HG03103 (cell line): Measurements from ENCODE around the gene PRKAB1.

Source experiments
- ATAC-seq: cut with Tn5 transposase; IDR thresholded peaks from one replicate; pipeline ENCODE4 v1.9.1; 2021; ENCODE audit warnings: low read depth; ENCODE audit not compliant: unreplicated experiment

The PRKAB1 gene

DNA sequence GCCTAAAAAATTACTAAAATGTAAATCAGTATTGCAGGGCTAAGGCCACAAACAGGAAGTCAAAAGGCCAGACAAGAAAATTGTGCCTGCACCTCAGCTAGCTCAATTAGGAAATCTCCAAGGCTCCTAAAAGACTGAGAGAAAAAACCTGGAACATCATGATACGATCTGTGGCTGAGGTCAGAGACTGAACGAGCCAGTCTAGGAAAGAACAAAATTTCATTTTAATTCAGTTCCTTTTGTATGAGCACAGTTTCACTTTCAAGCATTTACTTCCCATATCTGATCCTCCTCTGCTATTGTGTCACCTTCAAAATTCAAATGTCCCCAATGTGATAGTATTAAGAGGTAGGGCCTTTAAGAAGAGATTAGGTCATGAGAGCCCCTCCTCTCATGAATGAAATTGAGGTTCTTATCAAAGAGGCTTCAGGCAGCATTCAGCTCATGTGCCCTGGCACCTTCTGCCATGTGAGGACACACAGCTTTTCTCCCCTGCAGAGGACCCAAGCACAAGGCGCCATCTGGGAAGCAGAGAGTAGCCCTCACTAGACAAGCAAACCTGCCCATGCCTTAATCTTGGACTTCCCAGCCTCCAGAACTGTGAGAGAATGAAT is 14.8 kb downstream of the PRKAB1 start:
- ATAC-seq = no peak

DNA sequence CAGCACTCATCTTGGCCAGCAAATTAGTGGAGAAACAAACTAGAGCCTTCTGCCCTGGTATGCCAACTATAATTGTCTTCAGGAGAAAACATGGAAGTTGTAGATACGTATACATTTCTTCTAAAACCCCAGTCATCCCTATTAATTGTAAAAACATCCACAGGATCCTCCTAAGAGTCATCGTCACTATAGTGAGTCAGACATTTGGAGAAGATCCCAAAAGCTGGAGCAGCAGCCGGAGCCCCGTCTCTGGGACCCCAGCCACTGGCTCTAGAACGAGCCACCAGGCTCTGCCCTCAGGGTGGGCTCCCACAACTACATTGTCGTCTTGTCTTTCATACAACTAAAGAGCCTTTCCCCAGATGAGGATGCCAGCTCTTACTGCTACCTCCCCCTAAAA is 15.5 kb downstream of the PRKAB1 start:
- ATAC-seq = no peak

- no peak for ATAC-seq
Observed at GRCh38 chr12:119683816-119684215, 15.9 kb downstream of the PRKAB1 start.

GRCh38 chr12:119684711-119685369 is 16.9 kb downstream of the PRKAB1 start:
- ATAC-seq = no peak

DNA sequence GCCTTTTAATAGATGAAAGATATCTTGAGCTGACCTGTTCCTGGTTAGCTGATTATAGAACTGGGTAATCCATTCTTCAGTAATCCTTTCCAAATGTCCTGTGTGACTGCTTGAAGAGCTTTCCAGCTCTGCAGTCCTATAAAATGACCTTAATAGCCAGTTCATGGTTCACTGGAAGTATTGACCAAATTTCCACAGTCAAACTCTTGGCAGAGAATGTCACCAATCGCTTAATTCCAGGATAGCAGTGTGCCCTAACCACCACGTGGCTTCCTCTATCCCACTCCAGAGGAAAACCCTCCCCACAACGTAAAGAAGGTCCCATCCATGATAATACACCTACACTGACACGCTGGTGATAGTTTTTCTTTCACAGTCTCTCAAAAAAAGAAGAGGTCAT is 17.4 kb downstream of the PRKAB1 start:
- no peak for ATAC-seq

DNA sequence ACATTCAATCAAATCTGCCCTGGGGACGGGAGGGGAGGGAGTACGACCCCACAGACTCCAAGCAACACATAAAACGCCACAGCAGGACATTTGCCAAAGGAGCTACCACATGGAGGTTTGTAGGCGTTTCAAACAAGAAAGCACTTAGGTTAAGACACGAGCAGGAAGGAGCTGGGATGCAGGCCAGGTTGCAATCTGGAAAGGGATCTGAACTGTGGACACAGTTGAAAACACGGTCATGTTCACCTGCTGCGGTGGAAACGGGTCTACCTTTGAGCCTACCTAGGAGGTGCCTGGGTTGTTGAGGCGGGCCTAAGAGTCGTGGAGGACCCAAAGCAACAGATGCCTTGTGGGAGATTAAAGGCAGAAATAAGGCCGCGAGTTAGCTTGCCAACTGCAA is 18.4 kb downstream of the PRKAB1 start:
- ATAC-seq = no peak

GRCh38 chr12:119686776-119687175 is 18.8 kb downstream of the PRKAB1 start:
- ATAC-seq = no peak

DNA sequence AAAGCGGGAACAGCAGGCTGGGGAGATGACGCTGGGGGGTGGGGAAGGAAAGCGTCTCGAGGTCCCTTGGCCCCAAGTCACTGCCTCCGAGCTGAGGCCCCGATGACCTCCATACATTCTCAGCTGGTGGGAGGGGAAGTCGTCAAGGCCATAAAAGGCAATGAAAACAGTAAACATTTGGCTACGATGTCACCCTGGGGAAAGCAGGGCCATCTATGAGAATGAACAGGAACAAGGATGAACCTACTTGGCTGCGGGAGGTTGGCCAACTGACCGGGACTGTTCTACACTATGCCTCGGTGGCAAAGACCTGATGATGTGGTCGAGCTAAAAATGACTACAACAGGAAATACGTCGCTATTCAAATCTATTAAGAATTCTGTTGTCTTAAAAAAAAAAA is 19.5 kb downstream of the PRKAB1 start:
- no peak for ATAC-seq

- ATAC-seq = no peak
Observed at GRCh38 chr12:119687879-119688278, 19.9 kb downstream of the PRKAB1 start.

DNA sequence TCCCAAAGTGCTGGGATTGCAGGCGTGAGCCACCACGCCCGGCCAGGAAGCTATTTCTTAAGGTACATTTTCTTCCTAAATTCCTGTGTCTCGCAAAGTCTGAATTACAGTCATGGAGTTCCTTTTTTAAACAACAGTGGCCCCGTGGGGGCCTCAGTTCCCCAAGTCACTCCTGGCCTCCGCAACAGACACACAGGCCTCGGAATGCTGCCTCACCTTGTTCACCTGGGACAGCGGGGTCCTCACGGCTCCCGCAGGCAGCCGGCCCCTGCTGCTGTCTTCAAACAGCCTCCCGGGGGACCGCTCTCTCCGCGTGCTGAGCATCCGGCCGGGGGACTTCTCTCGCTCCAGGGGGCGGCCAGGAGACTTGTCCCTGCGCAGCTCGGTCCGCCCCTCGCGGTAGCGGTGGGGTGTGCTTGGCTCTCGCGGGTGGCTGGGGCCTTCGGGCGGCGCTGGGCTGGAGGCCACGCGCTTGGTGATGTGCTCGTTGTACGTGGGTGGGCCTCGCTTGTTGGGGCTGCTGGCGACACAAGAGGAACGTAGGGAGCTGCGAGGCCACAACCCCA is 22.1 kb downstream of the PRKAB1 start:
- no peak for ATAC-seq

DNA sequence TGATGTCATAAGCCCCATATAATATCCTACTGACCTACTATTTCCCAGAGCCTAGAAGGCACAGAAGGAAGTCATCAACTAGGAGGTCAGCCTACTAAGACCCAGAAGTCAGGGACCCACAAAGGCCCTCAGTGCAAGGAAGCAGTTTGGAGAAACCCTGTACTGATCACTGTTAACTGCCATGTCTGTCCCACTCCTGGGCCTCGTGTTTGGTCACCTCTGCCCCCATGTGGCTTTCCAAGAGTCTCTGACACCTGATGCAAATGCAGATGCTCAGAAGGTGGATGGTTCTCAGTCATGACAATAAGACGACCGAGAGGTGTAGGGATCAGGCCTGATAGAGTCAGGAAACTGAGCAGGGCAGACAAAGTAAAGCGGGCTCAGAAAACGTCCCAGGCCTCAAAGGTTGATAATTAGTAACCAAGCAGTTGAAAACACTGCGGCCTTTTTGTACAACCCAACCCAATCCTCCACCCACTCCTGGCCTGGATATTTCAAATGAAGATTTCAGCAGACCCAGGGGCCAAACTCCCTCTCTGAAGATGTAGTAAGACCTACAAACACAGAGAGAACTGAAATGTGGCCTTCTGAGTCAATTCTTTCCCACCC is 23.4 kb downstream of the PRKAB1 start:
- no peak for ATAC-seq

DNA sequence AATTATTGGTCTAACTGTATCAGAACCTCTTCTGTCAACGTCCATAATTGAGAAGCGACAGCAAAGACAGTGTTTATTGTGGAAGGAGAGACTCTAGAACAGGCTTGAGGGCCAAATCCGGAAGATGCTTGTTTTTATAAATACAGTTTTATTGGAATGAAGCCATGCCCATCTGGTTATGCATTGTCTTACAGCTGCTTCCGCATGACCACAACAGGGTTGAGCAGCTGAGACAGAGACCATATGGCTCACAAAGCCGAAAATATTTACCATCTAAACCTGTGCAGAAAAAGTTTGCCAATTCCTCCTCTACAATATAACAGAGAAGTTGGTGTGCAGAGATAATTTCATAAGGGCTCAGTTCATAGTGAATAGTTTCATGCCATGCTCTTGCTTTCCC is 24.5 kb downstream of the PRKAB1 start:
- ATAC-seq = no peak

DNA sequence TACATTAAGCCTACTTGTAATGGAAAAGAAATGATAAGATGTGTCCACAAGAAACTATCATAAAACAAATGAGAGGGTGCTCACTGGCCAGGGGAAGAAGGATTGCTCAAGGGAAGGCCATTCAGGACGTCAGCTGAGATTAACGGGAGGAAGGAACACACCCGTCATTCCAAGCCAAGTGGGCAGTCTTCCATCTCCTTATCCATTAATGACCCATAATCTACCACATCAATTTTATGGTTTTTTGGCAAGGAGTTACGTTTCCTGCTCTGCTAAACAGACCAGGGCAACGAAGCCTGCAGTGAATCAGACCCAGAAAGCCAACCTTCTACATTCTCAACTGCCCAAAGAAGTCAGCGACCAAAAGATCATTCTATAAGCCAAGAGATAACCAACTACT is 25.1 kb downstream of the PRKAB1 start:
- no peak for ATAC-seq

- no peak for ATAC-seq
Observed at GRCh38 chr12:119693511-119693910, 25.6 kb downstream of the PRKAB1 start.

- ATAC-seq = no peak
Observed at GRCh38 chr12:119694111-119694510, 26.2 kb downstream of the PRKAB1 start.

GRCh38 chr12:119695034-119695433 is 27.1 kb downstream of the PRKAB1 start:
- ATAC-seq = no peak

DNA sequence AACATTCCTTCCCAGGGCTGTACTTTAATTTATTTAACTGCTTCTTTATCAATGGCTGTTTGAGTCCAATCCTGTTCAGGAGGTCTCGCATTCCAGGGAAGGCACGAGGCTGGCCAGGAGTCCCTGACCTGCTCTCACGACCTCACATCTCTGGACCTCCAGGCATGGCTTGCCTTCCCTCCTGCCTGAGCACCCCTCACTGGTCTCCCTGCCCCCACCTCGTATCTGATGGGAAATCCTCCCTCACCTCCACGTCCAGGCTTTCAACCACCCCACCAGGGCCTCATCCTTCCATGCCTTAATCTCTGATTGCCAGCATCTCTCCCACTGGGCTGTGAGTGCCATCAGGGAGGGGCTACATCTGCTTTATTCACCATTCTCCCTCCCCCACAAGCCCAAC is 29.0 kb downstream of the PRKAB1 start:
- ATAC-seq = no peak

DNA sequence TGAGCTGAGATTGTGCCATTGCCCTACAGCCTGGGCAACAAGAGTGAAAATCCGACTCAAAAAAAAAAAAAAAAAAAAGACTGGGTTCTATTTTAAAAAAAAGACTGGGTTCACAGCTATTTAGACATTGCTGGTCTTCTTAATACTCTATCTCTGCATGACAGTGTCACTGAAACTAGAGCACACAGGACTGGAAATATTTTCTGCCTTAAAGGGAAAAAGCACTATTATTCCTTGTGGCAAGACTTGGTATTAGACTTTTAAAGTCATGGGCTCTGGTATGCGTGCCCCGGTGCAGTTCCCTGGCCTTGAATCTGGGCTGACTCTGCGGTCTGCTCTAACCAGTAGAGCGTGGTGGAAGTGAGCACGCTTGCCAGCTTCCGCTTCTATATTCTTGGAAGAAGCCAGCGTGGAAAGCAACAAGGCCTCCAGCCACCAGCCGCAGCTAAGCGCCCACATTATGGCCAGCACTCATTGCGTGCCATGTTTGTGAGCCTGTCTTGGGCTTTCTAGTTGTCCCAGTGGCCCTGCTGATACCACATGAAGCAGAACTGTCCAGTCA is 31.3 kb downstream of the PRKAB1 start:
- ATAC-seq = no peak

- ATAC-seq = no peak
Observed at GRCh38 chr12:119700078-119700477, 32.1 kb downstream of the PRKAB1 start.

DNA sequence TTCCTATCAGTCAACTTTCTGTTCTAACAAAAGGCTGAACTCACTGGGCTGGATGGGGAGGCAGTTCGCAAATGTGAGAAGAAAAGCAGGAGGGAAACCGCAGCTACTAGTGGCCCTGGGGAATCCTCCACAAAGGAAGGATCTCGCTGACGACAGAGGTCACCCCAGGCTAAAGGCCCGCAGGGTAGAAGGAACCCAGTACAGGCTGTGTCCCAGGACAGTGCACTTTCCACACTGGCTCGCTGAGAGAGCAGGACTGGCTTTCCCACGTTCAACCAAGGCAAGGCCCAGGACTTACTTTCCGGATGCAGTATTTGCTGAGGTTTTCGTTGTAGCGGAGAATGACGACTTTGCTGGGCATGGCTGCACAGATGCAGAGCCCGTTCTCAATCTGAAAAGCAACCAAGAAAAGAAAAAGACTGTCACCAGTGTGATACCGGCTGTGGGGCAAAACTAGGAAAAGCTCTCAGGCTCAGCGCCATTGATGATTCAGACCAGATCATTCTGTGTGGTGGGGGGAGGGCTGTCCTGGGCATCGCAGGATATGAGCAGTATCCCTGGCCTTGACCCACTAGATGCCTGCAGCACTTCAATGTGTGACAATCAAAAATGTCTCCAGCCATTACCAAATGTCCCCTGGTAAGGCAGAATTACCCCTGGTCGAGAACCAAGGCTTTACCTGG is 36.3 kb downstream of the PRKAB1 start:
- no peak for ATAC-seq

DNA sequence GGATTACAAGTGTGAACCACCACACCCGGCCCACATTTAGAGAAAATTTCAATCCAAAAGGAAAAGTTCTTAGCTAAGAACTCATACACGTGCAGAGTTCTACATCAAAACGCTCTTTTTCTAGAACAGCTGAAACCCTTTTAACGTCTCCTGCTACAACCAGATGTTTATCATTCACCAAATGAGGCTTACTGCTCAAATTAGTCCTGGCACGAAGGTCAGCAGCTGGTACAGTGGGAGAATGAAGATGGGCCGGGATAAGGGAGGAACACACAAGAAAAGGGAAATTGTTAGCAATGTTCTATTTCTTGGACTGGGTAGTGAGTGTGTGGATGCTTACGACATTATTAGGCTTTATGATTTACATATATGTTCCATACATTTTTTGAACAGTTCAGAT is 37.2 kb downstream of the PRKAB1 start:
- ATAC-seq = no peak
